ENCODE measurements around the gene P2RX3. TPM values are rescaled to one million over a fixed set of nuclear protein-coding genes. Genes with fewer than 3 reads are reported as not detected.

P2RX3 gene
- total and polyA plus RNA-seq, 2 of the 8 experiments (the other 6 are each of a cell fraction or from before 2014, with no cell fraction given): 0.45 to 0.47 TPM

DNA sequence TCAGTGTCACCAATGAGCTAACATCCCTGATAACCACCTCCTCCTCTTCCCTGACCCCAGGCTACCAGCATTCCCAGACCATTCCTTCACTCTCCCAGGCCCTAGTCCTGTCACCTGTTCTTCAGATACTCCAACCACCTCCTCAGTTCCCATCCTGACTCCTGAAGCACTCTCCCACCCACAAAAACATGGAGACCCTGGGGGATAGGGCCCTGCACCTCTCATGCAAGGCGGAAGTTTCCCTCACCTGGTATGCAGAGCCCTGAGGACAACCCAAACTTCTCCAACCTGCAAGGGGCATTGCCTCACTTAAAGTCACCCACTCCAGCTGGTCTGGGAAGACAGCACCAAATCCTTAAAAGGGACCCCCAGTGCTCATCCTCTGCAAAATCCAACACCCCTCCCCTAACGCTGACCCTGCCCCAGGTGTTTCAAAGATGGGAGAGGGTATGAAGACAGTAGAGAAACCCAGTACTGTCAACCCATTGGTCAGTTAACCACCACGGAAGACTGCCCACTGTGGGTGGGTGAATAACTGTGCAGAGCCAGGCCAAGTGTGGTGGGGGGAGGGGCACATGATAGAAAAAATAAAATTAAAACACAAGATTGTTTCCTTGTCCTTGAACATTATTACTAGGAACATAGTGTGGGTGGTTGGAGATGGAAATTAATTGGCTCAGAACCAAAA is 14.8 kb upstream of the P2RX3 start (continued):
- TF ChIP-seq ZNF274 (IDR thresholded peaks at IDR 0.05; ENCODE audit: borderline replicate concordance, extremely low read depth, low read length): no peak
- TF ChIP-seq RXRA (IDR thresholded peaks at IDR 0.05; ENCODE audit: insufficient read depth, low read depth, low read length): no peak
- TF ChIP-seq JUND (IDR thresholded peaks at IDR 0.05; ENCODE audit: low read length): no peak
- TF ChIP-seq EP300 (IDR thresholded peaks at IDR 0.05; ENCODE audit: borderline replicate concordance in 1 of 2, low read depth in 2 of 2, low read length in 2 of 2): no peak
- TF ChIP-seq YY1 (IDR thresholded peaks at IDR 0.05; ENCODE audit: low read depth, low read length): no peak
- no peak for TF ChIP-seq NRF1 (IDR thresholded peaks at IDR 0.05; ENCODE audit: low read depth, low read length)
- no peak for TF ChIP-seq E2F6 (IDR thresholded peaks at IDR 0.05)

Data from H1 (cell line).